GM12892 (cell line): ENCODE measurements around the gene ODF2.

Experiments
- POLR2A ChIP-seq: IDR thresholded peaks from 2 replicates; pipeline ENCODE4 v1.6.1; 2011; ENCODE audit warnings: low read depth, low read length, control low read depth
- POLR2AphosphoS5 ChIP-seq: IDR thresholded peaks from 2 replicates; pipeline ENCODE4 v1.6.1; 2011; ENCODE audit warnings: low read depth, low read length, control low read depth
- TAF1 ChIP-seq: IDR thresholded peaks from 2 replicates; pipeline ENCODE4 v1.6.1; 2011; ENCODE audit warnings: low read depth, mild to moderate bottlenecking, control low read depth, low read length, borderline replicate concordance

DNA sequence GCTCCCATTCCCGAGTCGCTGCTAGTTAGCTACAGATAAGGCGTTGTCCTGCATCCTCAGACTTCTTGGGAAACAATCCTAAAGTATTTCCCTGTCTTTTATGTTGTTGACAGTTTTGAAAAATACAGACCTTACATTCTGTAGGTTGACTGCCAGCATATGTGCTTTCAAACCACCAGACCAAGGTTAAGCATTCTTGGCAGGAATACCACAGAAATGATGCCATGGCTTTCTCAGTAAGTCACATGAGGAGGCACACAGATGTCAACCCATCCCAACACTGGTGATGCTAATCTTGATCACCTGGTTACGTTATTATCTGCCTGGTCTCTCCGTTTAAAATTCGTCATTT, 49.6 kb downstream of the ODF2 start:
- TF ChIP-seq POLR2A = no peak
- no peak for TF ChIP-seq TAF1
- TF ChIP-seq POLR2AphosphoS5 = no peak
